ENCODE data around the gene SLC5A8.
"Not testable (repeated sequence)": the region's sequence is repeated elsewhere in the genome, so short reads cannot be mapped to it uniquely, and the experiment has no call there.

Gene SLC5A8

DNA sequence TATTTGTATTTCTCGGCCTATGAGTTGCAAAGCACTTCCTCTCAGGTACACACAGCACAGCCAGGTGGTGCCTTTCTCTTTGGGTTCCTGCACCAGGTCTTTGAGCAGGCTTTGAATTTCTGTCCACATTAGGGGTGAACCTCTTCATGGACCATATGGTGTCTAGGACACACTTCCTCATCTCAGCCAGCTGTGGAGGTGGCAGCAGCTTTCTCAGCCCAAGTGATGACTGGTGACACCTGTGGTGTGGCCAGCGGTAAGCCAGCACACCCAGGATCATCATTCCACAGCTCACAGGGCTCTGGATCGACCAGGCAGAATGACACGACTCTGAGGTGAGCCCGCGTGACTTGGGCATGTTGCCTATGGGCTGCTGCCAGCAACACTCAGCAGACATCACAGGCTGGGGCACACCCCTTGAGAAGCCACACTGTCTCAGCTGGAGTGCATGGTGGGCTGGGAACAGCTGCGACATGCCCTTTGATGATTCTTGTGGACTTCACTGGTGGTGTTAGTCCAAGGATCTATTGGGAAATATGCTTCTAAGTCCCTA, 36.8 kb downstream of the SLC5A8 start:
- no peak for DNase-seq (ENCODE audit: low read depth)

DNA sequence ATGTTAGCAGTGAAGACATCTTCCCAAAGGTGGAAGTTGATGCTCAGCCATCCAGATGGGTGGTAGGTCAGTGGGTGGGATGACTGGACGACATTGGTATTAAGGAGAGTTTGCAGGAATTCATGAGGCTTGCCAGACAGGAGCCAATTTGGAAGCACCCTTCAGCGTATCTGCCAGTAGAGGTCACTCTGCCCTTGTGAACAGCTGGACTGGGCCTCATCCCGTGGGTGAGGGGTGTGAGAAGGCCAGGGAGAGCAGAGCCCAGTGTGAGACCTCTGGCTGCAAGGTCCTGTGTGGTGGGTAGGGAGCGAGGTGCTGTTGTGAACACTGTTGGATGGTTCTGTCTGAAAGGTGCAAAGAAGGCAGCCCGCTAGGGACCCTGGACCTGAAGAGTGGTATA, 37.7 kb downstream of the SLC5A8 start:
- DNase-seq (ENCODE audit: low read depth) = no peak

DNA sequence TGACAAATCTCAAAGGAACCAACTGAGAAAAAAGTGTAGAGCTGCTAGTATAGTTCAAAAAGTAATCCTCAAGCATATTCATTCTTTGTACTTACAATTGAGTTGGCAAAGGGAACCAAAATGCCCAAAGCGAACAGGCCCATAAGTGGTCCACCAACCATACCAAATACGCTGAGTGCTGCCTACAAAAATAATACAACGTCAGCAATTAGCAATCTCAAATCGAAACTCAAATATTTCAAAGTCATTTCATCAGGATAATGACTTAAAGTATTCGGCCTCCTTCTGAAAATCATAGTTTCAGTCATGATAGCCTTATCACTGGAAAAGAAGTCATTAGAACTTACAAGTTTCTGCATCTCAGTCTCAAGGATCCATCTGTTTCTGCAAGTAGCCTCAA, 42.0 kb downstream of the SLC5A8 start:
- DNase-seq (ENCODE audit: low read depth) = no peak

DNA sequence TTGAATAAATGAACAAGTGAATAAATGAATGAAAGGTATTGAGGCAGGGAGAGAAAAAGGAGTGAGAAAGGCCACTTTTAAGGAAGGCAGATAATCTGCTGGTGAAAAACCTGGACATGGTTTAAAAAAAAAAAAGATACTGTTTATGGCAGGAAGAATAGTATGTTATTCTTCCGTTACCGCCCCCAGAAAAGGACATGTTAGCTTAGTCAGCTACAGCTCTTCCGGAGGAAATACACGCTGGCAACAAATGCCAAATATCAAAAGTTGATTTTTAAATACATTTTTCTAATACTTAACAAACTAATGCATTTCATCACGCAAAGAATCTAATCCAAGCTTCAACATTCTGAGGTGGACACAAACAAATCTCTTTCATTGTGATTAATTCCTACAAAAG, 43.2 kb downstream of the SLC5A8 start:
- DNase-seq (ENCODE audit: low read depth) = no peak

DNA sequence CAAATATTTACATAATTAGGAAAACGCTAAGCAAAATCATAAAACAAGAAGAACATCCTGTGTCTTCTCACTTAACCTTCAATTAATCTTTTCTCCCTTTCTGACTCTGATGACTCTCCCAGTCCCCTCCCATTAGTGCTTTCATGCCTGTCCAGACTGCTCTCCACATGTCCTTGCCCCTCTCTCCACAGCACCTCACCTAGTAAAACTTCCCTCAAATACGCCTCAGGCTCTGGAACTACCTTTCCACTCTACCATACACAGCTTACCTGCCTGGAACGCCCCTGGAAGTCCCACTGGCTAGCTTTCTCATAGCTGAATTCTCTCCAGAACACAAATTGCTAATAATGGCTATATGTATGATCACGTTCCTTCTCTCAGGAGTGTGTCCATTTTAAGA, 44.7 kb downstream of the SLC5A8 start:
- DNase-seq (ENCODE audit: low read depth) = no peak

DNA sequence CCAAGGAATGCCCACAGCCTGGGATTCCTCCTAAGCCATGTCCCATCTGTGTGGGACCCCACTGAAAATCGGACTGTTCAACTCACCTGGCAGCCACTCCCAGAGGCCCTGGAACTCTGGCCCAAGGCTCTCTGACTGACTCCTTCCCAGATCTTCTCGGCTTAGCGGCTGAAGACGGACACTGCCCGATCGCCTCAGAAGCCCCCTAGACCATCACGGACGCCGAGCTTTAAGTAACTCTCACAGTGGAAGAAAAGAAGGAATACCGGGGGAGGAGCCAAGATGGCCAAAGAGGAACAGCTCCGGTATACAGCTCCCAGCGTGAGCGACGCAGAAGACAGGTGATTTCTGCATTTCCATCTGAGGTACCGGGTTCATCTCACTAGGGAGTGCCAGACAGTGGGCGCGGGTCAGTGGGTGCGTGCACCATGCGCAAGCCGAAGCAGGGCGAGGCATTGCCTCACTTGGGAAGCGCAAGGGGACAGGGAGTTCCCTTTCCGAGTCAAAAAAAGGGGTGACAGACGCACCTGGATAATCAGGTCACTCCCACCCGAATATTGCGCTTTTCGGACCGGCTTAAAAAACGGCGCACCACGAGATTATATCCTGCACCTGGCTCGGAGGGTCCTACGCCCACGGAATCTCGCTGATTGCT, 64.1 kb downstream of the SLC5A8 start:
- DNase-seq (ENCODE audit: low read depth) = not testable (repeated sequence)

DNA sequence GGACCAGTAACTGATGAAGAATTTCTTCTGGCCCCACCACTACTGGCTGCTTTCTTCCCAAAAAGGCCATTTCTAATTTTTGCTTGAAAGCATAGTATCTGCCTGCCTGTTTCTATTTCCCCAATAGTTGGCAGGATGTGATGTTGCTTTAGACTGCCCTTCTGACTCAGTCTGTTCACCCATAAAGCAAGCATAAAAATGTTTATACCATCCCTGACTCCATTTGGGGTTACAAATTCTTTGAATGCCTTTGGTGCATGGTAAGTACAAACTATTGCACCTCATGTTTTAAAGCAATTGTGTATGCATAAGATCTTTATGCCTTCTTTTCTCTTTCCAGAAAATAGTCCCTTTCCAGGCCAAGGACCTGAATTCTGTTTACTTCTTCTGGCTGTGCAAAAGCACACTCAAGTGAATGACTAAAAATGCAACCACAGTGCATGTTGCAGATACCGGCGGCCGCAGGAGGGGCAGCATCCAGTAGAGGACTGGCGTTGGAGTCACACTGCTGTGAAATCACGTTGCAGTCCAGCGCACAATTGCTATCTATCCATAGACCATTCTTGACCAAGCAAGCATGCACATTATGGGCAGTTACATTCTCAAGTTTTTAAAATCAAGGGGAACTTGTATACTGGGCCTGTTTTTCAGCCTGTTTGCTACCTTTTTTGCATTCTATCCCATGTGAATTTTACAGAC, 82.4 kb downstream of the SLC5A8 start:
- DNase-seq (ENCODE audit: low read depth) = no peak

DNA sequence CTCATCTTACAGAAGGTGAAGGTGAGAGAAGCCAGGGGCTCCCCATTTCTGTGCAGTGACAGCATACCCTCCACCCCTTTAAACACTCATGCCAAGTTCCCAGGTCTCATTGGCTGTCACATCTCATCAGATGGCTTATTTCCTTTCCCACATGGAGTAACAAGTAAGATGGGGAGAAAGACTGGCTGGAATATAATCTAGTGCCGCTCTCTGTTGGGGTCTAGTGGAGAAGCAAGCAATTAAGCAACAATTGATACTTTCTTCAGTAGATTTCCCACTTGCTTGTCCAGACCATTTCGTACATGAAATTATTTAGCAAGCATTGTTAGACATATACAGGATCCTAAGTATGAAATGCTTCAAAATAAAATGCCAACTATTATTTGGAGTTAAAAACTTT, 92.2 kb downstream of the SLC5A8 start:
- DNase-seq (ENCODE audit: low read depth) = no peak

DNA sequence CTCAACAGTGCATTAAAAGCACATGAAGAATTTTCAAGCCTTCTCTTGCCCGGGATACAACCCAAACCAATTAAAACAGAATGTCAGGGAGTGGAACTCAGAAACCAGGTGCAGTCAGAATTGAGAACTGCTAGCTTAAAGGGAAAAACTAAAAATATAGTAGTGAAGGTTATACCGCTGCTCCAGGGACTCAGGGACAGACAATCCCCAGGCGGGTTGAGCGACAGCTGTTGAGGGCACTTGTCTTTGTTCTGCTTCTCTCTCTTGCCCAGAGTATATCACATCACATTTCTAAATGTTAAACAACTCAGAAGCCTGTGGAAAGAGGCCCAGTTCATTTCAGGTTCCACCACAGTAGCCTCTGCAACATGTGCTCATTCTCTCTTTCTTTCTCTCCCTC, 93.1 kb downstream of the SLC5A8 start:
- DNase-seq (ENCODE audit: low read depth) = no peak

DNA sequence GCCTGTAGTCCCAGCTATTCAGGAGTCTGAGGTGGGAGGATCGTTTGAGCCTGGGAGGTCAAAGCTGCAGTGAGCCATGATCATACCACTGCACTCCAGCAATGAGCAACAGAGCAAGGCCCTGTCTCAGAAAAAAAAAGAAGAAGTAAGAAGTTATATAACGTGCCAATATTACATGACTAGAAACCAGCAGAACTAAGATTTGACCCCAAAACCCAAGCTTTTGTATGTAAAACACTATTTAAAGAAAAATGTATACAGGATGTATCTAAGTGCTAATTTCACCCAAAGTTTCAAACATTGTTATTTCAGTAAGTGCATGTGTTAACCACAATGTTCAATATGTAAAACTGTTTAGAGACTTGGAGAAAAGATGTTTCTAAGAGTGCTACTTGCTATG, 94.7 kb downstream of the SLC5A8 start:
- DNase-seq (ENCODE audit: low read depth) = no peak

DNA sequence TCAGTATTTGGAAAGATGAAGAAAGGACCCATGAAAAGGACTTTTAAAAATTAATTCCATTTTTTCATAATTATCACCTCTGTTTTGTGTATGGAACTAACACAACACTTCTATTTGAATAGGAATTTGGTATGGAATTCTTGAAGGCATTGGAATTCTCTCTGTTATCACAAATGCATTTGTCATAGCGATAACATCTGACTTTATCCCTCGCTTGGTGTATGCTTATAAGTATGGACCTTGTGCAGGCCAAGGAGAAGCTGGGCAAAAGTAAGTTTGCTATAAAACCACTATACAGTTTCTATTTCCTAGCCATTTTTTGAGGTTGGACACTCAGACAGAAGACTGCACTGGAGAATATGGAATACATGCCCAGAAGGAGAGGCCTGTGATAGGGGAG, 98.6 kb downstream of the SLC5A8 start:
- DNase-seq (ENCODE audit: low read depth) = no peak

DNA sequence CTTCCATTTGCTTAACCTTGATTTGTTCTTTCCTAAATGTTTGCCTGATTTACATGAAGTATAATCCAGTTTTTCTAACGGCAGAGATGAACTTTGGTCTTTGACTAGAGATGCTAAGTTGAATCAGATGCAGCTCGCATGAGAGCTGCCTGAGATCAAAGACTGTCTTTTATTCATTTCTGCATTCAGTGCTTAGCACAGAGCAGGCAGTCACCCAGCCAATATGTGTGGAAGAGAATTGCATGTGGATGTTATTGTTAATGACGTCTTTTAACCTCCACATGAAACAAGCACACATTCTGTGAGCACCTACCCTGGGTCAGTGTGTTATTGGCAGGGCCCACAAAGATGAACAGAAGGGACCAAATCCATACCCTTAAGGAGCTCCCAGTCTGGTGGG, 99.2 kb downstream of the SLC5A8 start:
- DNase-seq (ENCODE audit: low read depth) = no peak

DNA sequence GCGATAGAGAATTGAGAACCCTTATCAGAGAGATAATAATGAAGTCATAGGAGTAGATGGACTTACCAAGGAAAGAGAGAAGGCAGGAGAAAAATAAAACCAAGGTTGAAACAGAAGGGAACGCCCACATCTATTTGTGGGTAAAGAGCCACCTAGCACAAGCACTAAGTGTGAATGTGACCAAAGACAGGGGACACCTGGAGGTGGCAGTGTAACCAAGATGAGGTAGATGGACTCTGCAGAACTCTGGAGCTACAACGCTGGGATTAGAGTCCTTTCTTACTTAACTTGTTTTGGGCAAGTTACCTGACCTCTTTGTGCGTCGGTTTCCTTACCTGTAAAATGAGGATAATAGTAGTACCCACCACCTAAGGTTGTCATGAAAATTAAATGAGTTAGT, 101.9 kb downstream of the SLC5A8 start:
- DNase-seq (ENCODE audit: low read depth) = no peak

DNA sequence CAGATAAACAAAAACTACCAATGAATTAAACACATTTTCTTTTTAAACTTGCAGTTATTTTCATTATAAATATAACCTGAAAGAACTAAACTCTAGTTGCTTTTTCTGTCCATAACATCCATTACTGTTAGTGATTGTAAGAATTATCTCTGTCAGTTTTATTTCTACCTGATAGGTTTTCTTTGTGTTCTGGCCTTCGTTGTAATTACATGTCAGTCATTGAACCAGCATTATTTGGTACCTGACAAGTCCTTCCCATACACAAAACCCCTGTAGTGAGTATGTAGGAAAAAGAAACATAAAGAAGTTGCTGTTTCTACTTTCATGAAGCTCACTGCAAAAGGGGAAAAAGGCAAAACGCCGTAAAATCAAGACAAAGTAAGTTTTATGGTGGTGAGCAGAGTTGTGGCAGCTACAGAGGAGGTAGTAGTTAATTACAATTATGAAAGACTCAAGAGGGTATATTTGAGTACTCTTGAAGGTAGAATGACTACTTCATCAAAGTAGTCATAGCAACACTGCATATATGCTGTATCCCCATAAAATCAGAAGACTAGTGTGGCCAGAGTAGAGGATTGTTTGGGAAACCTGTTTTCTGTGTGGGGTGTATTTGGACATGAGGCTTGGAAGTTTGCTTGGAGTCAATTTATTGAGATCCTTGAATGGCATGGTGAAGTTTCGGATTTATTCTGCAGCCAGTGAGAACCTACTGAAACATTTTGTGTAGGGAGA, 102.8 kb downstream of the SLC5A8 start:
- DNase-seq (ENCODE audit: low read depth) = no peak
